GM13976 (cell line): Measurements from ENCODE around the gene TMC5.
"Not testable (repeated sequence)": the region's sequence is repeated elsewhere in the genome, so short reads cannot be mapped to it uniquely, and the experiment has no call there.

Source experiments
- DNase-seq: peaks from one replicate; pipeline ENCODE4 v3.0.0; 2012; ENCODE audit warnings: low spot score
- CTCF ChIP-seq: IDR thresholded peaks from 2 replicates; pipeline ENCODE4 v1.5.1; 2012; ENCODE audit warnings: borderline replicate concordance, mild to moderate bottlenecking; ENCODE audit not compliant: insufficient read depth; ENCODE audit errors: extremely low read depth, missing control alignments, control extremely low read depth
- in situ Hi-C: fragments of 300-500 bp; cut with MboI; formaldehyde crosslinking; loops from one replicate; pipeline ENCODE4 v1.12.0; 2022; ENCODE audit warnings: low sequenced_read_pairs, mixed read lengths, inconsistent platforms; ENCODE audit not compliant: unreplicated experiment

The TMC5 gene

GRCh38 chr16:19528666-19529065, 111.0 kb downstream of the TMC5 start:
- DNase-seq, result no peak
- TF ChIP-seq CTCF, result no peak
- in situ Hi-C loops, result no loop called here

DNA sequence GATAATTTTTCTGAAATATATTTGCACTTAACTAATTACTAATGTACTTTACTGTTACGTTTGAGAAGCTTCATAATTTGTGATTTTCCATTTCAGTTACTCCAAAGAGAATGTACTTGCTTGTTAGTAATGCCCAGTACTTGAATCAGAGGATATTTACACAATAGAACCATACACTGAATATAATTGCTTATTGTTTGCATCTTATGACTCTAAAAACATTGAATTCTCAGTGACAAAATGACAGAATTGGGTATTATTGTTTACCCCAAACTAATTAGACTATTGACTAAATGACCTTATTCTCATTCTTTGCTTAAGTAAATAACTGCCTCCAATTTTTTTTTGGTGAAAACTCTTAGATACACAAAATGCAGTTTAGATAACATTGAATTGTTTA, 114.9 kb downstream of the TMC5 start:
- DNase-seq, result no peak
- in situ Hi-C loops, result no loop called here
- no peak for TF ChIP-seq CTCF

GRCh38 chr16:19540241-19540970, 122.7 kb downstream of the TMC5 start:
- in situ Hi-C loops, result no loop called here
- no peak for TF ChIP-seq CTCF
- DNase-seq, result no peak

DNA sequence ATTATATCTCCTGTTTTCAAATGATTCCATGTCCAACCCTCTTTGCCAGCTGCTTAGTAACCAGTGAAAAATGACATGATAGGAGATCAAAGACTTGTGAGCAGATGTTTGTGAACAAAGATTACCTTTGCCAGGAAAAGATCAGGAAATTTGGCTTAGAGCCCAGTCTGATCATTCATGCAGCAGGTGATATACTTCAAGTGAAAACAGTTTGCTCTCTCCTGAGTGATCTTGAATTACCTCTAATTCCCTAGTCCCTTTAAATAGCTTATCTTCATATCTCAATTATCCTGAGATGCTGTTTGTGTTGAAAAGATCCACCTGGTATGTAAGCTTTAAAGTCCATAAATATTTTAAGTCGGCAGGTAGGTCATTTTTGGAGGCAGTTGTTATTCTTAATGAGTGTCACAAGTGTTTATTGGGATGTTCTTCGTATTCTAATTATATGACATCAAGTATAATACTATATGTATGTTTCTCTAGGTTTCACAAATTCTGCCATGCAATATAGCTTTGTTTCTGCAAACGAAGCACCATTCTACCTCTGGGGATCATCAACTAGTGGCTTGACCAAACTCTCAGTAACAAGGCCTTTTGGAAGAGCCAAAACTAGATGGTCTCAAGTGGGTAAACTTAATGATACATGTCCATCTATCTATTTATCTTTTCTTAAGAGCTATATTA, 124.6 kb downstream of the TMC5 start:
- in situ Hi-C loops, result no loop called here
- no peak for DNase-seq
- TF ChIP-seq CTCF, result no peak

GRCh38 chr16:19543278-19543996, 125.8 kb downstream of the TMC5 start:
- in situ Hi-C loops, DNase-seq: not testable (repeated sequence)

- DNase-seq, result no peak
- in situ Hi-C loops, result no loop called here
- no peak for TF ChIP-seq CTCF
These were observed 130.5 kb downstream of the TMC5 start for GRCh38 chr16:19548144-19548543.
